ENCODE measurements around the gene OCIAD1.

- TF ChIP-seq EZH2 (optimal IDR thresholded peaks at IDR 0.05; ENCODE audit: low read depth, low read length) = no peak
- TF ChIP-seq CTCF (IDR thresholded peaks at IDR 0.05; ENCODE audit: low read length) = no peak
Measured at GRCh38 chr4:48841045-48841827, 10.3 kb downstream of the OCIAD1 start.
